B cell (primary cell): ENCODE measurements around the gene BEST1. TPM values are rescaled to one million over a fixed set of nuclear protein-coding genes. Genes with fewer than 3 reads are reported as not detected.

Experiments
- ATAC-seq: fragments of 200-7000 bp; cut with Tn5 transposase; one replicate; pipeline ENCODE4 v1.10.0; 2021; ENCODE audit warnings: low read depth, mild to moderate bottlenecking, moderate number of reproducible peaks, moderate library complexity
- CTCF ChIA-PET: fragments of 350-600 bp; sonication (Branson Sonifier 250); formaldehyde crosslinking; loops from one replicate; lab custom pipeline; 2021; ENCODE audit warnings: antibody characterized with exemption, inconsistent platforms; lab: Charles Lee
- POLR2A ChIA-PET: fragments of 350-600 bp; sonication (Branson Sonifier 250); formaldehyde crosslinking; loops from one replicate; lab custom pipeline; 2021; ENCODE audit warnings: antibody characterized with exemption; lab: Charles Lee
- DNase-seq: peaks from one replicate; pipeline ENCODE4 v3.0.0; 2013
- H2AFZ ChIP-seq: 2 replicates; pipeline ENCODE4 v1.6.1; 2012; ENCODE audit warnings: mild to moderate bottlenecking, low read depth, low read length; ENCODE audit not compliant: insufficient read depth, poor library complexity, severe bottlenecking
- H3K27ac ChIP-seq, 2 donors: 1 replicate in 1 of 2; 2 replicates in 1 of 2; pipeline ENCODE4 v1.5.1; 2012 to 2013; ENCODE audit warnings: low read length in 2 of 2, mild to moderate bottlenecking in 2 of 2, moderate library complexity in 1 of 2
- H3K27me3 ChIP-seq, 4 experiments: fragments of 200-600 bp in 1 of 4; sonication (generic) in 1 of 4; replicated peaks in 1 of 4; 1 replicate in 2 of 4; 2 replicates in 2 of 4; pipeline versions ENCODE4 v1.6.1 to v1.7.0; 2013 to 2016; ENCODE audit warnings: low read length in 3 of 4, mild to moderate bottlenecking in 2 of 4, mixed read lengths in 1 of 4, moderate library complexity in 1 of 4; ENCODE audit not compliant: insufficient read depth in 4 of 4, control insufficient read depth in 3 of 4; ENCODE audit errors: control extremely low read depth in 1 of 4
- H3K36me3 ChIP-seq, 2 experiments: replicated peaks in 1 of 2; 1 replicate in 1 of 2; 2 replicates in 1 of 2; pipeline versions ENCODE4 v1.6.1 to v1.7.1; 2013; ENCODE audit warnings: low read length in 1 of 2; ENCODE audit not compliant: insufficient read depth in 2 of 2, control insufficient read depth in 1 of 2; ENCODE audit errors: control extremely low read depth in 1 of 2, extremely low read depth in 1 of 2
- H3K4me1 ChIP-seq, 2 donors: fragments of 200-600 bp in 1 of 2; sonication (generic) in 1 of 2; 1 replicate in 1 of 2; 2 replicates in 1 of 2; pipeline versions ENCODE4 v1.5.1 to v1.6.1; 2013 to 2017; ENCODE audit warnings: low read length in 2 of 2; ENCODE audit not compliant: control insufficient read depth in 2 of 2, insufficient read depth in 2 of 2
- H3K4me2 ChIP-seq: replicated peaks from 2 replicates; pipeline ENCODE3; 2012; ENCODE audit warnings: mild to moderate bottlenecking, low read depth, low read length; ENCODE audit not compliant: poor library complexity, severe bottlenecking
- H3K4me3 ChIP-seq, 5 experiments: fragments of 200-600 bp in 1 of 5; sonication (generic) in 1 of 5; 1 replicate in 3 of 5; 2 replicates in 2 of 5; pipeline versions ENCODE4 v1.5.1 to v1.7.0; 2011 to 2016; ENCODE audit warnings: low read length in 4 of 5, mild to moderate bottlenecking in 4 of 5, low read depth in 2 of 5, control low read depth in 1 of 5, moderate library complexity in 1 of 5; ENCODE audit not compliant: insufficient read depth in 1 of 5; ENCODE audit errors: control extremely low read depth in 1 of 5, extremely low read depth in 1 of 5
- H3K79me2 ChIP-seq: fragments of 200-600 bp; sonication (generic); one replicate; pipeline ENCODE4 v1.6.0; 2016; ENCODE audit warnings: low read length; ENCODE audit not compliant: control insufficient read depth, insufficient read depth
- H3K9ac ChIP-seq: fragments of 200-600 bp; sonication (generic); 2 replicates; pipeline ENCODE4 v1.6.1; 2017; ENCODE audit warnings: mild to moderate bottlenecking, low read length, moderate library complexity
- H3K9me3 ChIP-seq, 3 donors: one replicate each; pipeline versions ENCODE4 v1.6.1 to v1.7.1; 2013; ENCODE audit warnings: low read length in 2 of 3; ENCODE audit not compliant: control insufficient read depth in 2 of 3, insufficient read depth in 1 of 3; ENCODE audit errors: control extremely low read depth in 1 of 3
- H4K20me1 ChIP-seq: 2 replicates; pipeline ENCODE4 v1.6.0; 2012; ENCODE audit warnings: mild to moderate bottlenecking, low read length; ENCODE audit not compliant: insufficient read depth, control insufficient read depth, poor library complexity, severe bottlenecking
- H3K27ac Mint-ChIP-seq: one replicate; pipeline ENCODE4 v1.8.0; 2021; ENCODE audit warnings: mixed read lengths
- H3K27me3 Mint-ChIP-seq: one replicate; pipeline ENCODE4 v1.8.0; 2021; ENCODE audit warnings: mixed read lengths
- H3K4me1 Mint-ChIP-seq: one replicate; pipeline ENCODE4 v1.8.0; 2021; ENCODE audit warnings: mixed read lengths
- H3K4me3 Mint-ChIP-seq: one replicate; pipeline ENCODE4 v1.8.0; 2021; ENCODE audit warnings: mixed read lengths
- H3K9me3 Mint-ChIP-seq: one replicate; pipeline ENCODE4 v1.8.0; 2022; ENCODE audit warnings: mixed read lengths; ENCODE audit not compliant: insufficient read depth
- EZH2 ChIP-seq: IDR thresholded peaks from 2 replicates; pipeline ENCODE4 v1.6.1; 2012; ENCODE audit warnings: borderline replicate concordance, low read depth, mild to moderate bottlenecking, moderate library complexity, low read length; ENCODE audit not compliant: insufficient read depth, poor library complexity, severe bottlenecking
- WGBS: methylation state at CpG from one replicate; pipeline ENCODE4 v1.1.5; 2013; ENCODE audit warnings: missing lambda C conversion rate; ENCODE audit not compliant: insufficient coverage; 5-methylcytosine and 5-hydroxymethylcytosine counted together
- intact Hi-C: fragments of 100-400 bp; cut with micrococcal nuclease; formaldehyde crosslinking; loops from one replicate; pipeline ENCODE4 v1.10.0; 2022
- polyA plus RNA-seq: library from polyadenylated mRNA; depleted of rRNA; stranded (reverse); fragments of >200 nt; gene quantifications from 2 replicates; pipeline ENCODE4 v1.2.3, GENCODE V29; 2012
- total RNA-seq, 2 donors: library from RNA; stranded (reverse); fragments of 120-200 nt in 1 of 2; gene quantifications; 1 replicate in 1 of 2; 2 replicates in 1 of 2; pipeline versions ENCODE4 v1.2.3 to v1.2.4, GENCODE V29; 2013 to 2022
- TF ChIP-seq, protein P1 (sequence below): fragments of 200-600 bp; IDR thresholded peaks from one replicate; pipeline ENCODE4 v1.8.0; 2022; ENCODE audit warnings: antibody characterized with exemption, mild to moderate bottlenecking

BEST1 gene
- total and polyA plus RNA-seq, 2 donors (not counting 1 experiment from before 2014, with no cell fraction given): 0.07 to 0.99 TPM

DNA sequence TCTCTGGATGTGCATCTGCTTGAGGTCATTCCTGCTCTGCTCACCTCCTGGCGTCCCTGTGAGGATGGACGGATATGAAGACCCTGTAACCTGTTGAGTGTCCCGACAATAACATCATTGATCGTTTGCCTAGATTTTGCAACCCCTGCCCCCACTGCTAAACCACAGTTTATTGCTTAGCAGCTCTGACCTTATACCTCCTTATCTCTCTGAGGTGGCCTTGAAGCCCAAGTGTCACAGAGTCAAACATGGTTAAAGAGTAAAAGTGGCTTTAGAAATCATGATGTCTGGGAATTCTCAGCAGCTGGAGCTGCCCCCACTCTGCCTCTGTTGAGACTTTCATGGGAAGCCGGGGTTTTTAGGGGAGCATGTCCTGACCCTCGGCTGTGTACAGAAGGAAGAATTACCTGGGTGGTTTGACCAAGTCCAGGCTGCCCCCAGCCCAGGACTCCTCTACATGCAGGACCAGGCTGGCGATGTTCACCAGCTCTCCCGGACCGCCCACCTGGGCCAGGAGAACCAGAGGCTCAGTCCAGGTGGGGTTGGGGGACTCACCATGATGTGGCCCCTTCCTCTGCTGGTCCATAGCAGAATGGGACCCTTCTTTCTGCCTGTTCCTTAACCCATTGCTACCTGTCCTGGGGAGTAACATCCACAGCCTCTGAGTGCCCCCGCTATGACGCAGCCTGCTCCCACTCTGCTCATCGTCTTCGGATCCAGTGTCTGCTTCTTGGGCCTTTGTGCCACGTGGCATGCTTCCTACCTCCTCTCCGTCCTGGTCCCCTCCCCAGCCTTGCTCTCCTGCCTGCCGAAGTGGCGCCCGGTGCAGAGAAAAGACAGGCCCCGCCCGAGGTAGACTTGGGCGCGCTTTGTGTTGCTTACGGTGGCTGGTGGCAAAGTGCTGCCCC, 50.6 kb downstream of the BEST1 start:
- no peaks in the 10 kb centered on the region for H3K4me1 ChIP-seq
- H4K20me1 ChIP-seq: no peaks in the 10 kb centered on the region
- Mint-ChIP-seq H3K27ac (no peak overlapping the region), H3K27me3 (peaks cover 5% of the 10 kb centered on the region), H3K4me1 (no peaks in the 10 kb centered on the region), H3K9me3 (peaks cover 6% of the 10 kb centered on the region), H3K4me3 (no peak overlapping the region)
- no peaks in the 10 kb centered on the region for H3K36me3 ChIP-seq
- H3K9me3 ChIP-seq: peaks cover 1 to 16% (median 8%) of the 10 kb centered on the region in 3 donors
- ChIA-PET POLR2A (no interaction called here), CTCF (no interaction called here)
- no peaks in the 10 kb centered on the region for H3K79me2 ChIP-seq
- H3K27ac ChIP-seq: no peak overlapping the region
- H3K4me3 ChIP-seq: no peak overlapping the region
- TF ChIP-seq EZH2: no peak
- TF ChIP-seq, protein P1, sequence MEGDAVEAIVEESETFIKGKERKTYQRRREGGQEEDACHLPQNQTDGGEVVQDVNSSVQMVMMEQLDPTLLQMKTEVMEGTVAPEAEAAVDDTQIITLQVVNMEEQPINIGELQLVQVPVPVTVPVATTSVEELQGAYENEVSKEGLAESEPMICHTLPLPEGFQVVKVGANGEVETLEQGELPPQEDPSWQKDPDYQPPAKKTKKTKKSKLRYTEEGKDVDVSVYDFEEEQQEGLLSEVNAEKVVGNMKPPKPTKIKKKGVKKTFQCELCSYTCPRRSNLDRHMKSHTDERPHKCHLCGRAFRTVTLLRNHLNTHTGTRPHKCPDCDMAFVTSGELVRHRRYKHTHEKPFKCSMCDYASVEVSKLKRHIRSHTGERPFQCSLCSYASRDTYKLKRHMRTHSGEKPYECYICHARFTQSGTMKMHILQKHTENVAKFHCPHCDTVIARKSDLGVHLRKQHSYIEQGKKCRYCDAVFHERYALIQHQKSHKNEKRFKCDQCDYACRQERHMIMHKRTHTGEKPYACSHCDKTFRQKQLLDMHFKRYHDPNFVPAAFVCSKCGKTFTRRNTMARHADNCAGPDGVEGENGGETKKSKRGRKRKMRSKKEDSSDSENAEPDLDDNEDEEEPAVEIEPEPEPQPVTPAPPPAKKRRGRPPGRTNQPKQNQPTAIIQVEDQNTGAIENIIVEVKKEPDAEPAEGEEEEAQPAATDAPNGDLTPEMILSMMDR: no peak
- DNase-seq (no peak), ATAC-seq (no peak)
- 94% methylated on average over 22 of the region's 23 CpGs for WGBS
- intact Hi-C loops: no loop called here
- H3K4me2 ChIP-seq: no peak overlapping the region
- no peaks in the 10 kb centered on the region for H3K27me3 ChIP-seq
- no peak overlapping the region for H2AFZ ChIP-seq
- H3K9ac ChIP-seq: no peak overlapping the region
